Mesenteric fat pad (tissue), 1 donor: Measurements from ENCODE around the gene ATAD3C. TPM values are rescaled to one million over a fixed set of nuclear protein-coding genes. Genes with fewer than 3 reads are reported as not detected.
"Not testable (repeated sequence)": the region's sequence is repeated elsewhere in the genome, so short reads cannot be mapped to it uniquely, and the experiment has no call there.

Experiments used
- DNase-seq: peaks from one replicate; pipeline ENCODE4 v3.0.0-alpha.2; 2020; ENCODE audit warnings: low spot score
- long read RNA-seq: library from polyadenylated mRNA; unstranded; transcript quantifications from one replicate; pipeline ENCODE4 v2.0.0, GENCODE V29; 2020
- total RNA-seq: library from RNA; stranded (reverse); fragmentation: NEBNext Ultra II Directional; extraction: Animal tissue kit (Norgen Biotek cat#: 25700); gene quantifications from one replicate; pipeline ENCODE4 v1.2.1, GENCODE V29; 2021
- donor health status: DM: yes; HTN: yes; CAD: no.

ATAD3C gene
- 0.51 TPM for total RNA-seq
- long read RNA-seq = 0 reads

- DNase-seq = no peak
These were observed at the start of gene ATAD3C for GRCh38 chr1:1449099-1449739. Gene ATAD3C (plus strand): TSS chr1:1449689. CDS start chr1:1450684, 995 bp downstream.

- DNase-seq = no peak
These were observed 49.5 kb upstream of the ATAD3C start for GRCh38 chr1:1399872-1400575.

GRCh38 chr1:1400576-1401456 lies 48.7 kb upstream of the ATAD3C start:
- DNase-seq = no peak

- no peak for DNase-seq
These were observed 48.0 kb upstream of the ATAD3C start for GRCh38 chr1:1401457-1402010.

- no peak for DNase-seq
These were observed 47.2 kb upstream of the ATAD3C start for GRCh38 chr1:1402072-1402900.

GRCh38 chr1:1402901-1403392 lies 46.5 kb upstream of the ATAD3C start:
- DNase-seq = not testable (repeated sequence)

- no peak for DNase-seq
These were observed 45.8 kb upstream of the ATAD3C start for GRCh38 chr1:1403653-1404052.

- DNase-seq = no peak
These were observed 43.2 kb upstream of the ATAD3C start for GRCh38 chr1:1406101-1406820.

GRCh38 chr1:1406821-1407635 lies 42.5 kb upstream of the ATAD3C start, which contains the start of gene MRPL20:
Gene MRPL20 (minus strand): TSS chr1:1407293. CDS start chr1:1407217, 76 bp downstream.
- peak; percentile 99 for DNase-seq

GRCh38 chr1:1407636-1408318 lies 41.7 kb upstream of the ATAD3C start:
- no peak for DNase-seq

GRCh38 chr1:1410238-1410637 lies 39.3 kb upstream of the ATAD3C start:
- DNase-seq = not testable (repeated sequence)

- no peak for DNase-seq
These were observed 37.9 kb upstream of the ATAD3C start for GRCh38 chr1:1411626-1412025.

- not testable (repeated sequence) for DNase-seq
These were observed 37.1 kb upstream of the ATAD3C start for GRCh38 chr1:1412311-1412902.

GRCh38 chr1:1415751-1416150 lies 33.7 kb upstream of the ATAD3C start:
- no peak for DNase-seq

- DNase-seq = not testable (repeated sequence)
These were observed 32.1 kb upstream of the ATAD3C start for GRCh38 chr1:1417396-1417795.

GRCh38 chr1:1417825-1418463 lies 31.5 kb upstream of the ATAD3C start:
- DNase-seq = not testable (repeated sequence)
